ENCODE measurements around the gene GRIK5.

GRIK5 gene

DNA sequence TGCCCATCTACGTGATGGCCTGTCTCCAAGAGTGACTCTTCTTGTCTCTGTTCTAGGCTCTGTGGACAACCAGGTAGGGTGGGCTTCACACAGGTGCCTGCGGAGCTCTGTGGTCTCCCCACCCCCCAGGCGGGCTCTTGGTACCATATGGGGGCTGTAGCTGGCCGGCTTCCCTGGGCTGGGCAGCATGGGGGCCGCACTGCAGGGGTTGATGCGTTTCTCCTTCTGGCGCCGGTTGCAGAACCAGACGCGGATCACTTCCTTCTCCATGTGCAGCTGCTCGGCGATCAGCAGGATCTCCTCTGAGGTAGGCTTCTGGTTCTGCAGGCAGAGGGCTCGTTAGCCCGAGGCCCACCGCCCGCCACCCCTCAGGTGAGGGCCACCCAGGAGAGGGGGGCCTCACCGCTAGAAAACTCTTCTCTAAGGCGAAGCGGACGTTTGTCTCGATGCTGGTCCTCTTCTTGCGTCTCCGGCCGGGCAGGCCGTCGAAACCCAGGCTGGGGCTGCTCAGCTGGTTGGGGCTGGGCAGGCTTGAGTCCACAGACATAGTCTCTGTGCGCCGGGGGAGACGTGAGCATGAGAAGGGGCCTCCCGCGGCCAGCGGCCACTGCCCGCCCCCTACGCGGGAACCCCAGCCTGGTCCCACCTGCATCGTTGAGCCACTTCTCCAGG lies 25.3 kb upstream of the GRIK5 start:
- DNase-seq (ENCODE audit: low spot score): no peak

DNA sequence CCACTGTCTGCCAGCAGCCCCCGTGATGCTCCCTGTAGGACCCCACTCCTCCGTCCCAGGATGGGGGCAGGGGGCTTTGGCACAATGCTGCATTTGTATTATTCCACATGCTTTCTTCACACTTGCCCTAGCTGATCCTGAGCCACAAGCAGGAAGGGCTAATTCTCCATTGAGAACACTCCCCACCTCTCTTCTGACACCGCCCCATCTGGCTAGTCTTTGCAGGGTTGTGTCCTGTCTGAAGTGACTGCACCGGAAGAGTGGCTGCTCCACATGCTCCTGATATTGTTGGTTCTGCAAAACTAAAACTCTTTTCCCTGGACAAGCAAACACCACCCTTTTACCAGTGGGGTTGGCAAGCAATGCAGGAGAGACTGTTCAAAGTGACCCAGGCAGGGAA lies 23.9 kb upstream of the GRIK5 start:
- DNase-seq (ENCODE audit: low spot score): no peak

DNA sequence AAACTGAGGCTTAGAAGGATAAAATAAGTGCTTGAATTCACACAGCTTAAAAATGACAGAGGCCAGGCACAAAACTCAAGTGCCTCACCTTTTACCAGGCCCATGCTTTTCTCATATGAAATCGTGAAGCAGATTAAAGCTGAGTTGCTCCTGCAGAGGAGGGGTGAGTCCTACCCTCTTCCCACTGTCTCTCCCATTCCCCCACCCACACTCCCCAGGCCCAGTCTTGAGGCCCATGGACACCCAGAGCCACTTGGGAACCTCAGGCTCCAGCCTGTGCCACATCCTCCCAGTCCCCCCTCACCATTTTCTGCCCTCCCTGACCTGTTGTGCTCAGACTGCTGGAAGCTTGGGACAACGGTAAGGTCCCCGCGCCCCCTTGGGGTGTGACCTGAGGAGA lies 23.5 kb upstream of the GRIK5 start:
- no peak for DNase-seq (ENCODE audit: low spot score)

DNA sequence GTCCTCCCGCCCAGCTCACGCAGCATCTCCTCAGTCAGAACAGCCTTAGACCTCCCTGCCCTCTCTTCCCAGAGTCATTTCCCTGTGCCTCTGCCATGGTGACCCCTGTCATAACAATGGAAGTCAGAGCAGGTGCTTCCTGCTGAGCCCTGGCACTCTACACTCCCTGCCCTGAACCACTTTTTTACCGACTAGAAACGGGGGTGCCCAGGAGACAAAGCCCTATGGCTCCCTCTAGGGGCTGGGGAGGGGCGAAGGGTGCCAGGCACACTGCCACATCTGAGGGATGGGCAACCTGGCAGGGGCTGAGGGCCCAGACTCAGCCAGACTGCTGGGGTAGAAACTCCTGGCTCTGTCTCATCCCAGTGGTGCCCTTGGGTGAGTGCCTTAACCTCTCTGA lies 22.3 kb upstream of the GRIK5 start:
- DNase-seq (ENCODE audit: low spot score): peak; percentile 88

DNA sequence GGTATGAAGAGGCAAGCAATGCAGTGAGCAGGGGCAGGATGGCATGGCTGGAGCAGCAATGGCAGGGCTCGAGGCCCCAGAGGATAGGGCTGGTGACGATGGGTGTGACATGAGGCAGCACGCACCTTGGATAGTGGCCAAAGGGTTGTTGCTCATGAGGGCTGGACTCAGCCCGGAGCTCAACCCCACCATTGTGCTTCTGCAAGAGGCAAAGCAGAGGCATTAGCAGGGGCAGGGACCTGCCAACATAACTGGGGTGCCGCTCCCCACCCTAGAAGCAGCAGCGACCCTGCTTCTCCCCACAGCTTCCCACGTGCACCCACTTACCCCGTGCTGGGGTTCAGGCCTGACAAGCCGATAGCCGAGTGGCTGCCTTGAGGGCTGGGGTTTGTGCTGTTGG lies 21.7 kb upstream of the GRIK5 start:
- peak; percentile 55 for DNase-seq (ENCODE audit: low spot score)

DNA sequence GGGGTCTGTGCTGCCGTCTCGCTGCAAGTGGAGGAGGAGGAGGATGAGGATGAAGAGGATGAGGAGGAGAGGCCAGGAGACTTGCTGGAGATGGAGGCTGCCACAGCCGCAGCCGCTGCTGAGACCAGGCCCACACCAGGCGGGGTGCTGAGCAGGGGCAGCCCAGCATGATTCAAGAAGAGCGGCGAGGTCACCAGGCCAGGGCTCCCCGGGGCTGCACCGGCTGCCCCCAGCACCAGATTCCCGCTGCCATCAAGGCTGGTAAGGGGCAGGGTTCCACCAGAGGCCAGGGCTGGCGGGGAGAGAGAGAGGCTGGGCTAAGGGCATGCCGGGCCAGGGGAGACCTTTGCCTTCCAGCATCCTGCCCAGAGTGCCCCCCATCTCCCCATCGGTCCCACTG lies 21.3 kb upstream of the GRIK5 start:
- no peak for DNase-seq (ENCODE audit: low spot score)

DNA sequence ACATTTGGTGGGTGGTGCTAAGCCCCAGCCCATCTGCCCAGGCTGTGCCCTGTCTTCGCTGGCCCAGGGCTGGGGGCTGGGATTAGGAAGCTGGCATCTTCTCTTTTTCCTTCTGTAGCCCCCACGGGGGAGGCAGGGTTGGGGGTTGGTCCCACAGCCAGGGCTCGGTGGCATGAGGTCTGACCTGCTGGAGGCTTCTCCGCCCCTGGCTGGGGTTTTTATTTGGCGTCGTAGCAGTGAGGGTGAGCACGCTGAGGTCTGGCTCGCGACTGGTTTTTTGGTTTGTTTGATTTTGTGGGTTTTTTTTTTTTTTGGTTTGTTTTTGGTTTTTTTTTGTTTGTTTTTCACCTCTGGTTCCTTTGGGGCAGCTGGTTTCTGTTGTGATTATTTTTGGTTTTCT lies 20.7 kb upstream of the GRIK5 start:
- peak; percentile 74 for DNase-seq (ENCODE audit: low spot score)

DNA sequence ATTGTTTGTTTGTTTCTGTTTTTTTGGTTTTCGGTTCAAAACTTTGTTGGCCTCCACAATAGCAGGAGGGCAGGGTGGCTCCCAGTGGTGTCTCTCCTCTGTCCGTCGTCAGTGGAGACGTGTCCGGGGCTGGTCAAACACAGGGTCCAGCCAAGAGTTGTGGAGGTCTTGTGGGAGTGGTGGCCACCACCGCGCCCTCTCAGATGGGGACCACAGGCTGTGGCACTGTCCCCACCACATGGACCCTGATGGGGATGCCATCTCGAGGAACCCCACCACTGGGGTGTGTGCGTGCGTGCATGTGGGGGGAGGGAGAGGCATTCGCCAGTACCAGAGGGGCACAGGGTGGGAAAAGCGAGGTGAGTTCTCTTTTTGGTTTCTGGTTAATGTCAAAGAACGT lies 19.8 kb upstream of the GRIK5 start:
- no peak for DNase-seq (ENCODE audit: low spot score)

DNA sequence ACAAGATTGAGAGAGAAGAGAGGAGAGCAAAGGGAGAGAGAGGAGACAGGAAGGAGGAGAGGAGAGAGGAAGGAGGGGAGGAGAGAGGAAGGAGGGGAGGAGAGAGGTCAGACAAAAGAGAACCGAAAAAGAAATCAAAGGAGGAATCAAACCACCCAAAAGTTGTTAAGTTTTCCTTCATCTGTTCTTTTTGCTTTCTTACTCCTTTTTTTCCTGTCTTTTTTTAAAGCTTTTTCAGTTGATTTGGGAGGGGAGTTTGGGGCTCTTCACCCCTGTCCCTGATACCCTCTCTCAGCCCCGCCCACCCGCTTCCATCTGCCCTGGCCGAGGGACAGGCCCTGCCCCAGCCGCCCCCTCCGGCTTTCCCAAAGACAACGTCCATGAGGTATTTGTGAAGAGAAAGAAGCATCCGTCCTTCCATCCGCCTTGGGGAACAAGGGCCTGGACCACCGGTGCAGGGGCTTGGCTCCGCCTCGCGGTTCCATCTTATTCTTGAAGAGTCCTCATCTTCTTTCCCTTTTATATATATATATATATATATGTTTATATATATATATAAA lies 19.3 kb upstream of the GRIK5 start:
- no peak for DNase-seq (ENCODE audit: low spot score)

DNA sequence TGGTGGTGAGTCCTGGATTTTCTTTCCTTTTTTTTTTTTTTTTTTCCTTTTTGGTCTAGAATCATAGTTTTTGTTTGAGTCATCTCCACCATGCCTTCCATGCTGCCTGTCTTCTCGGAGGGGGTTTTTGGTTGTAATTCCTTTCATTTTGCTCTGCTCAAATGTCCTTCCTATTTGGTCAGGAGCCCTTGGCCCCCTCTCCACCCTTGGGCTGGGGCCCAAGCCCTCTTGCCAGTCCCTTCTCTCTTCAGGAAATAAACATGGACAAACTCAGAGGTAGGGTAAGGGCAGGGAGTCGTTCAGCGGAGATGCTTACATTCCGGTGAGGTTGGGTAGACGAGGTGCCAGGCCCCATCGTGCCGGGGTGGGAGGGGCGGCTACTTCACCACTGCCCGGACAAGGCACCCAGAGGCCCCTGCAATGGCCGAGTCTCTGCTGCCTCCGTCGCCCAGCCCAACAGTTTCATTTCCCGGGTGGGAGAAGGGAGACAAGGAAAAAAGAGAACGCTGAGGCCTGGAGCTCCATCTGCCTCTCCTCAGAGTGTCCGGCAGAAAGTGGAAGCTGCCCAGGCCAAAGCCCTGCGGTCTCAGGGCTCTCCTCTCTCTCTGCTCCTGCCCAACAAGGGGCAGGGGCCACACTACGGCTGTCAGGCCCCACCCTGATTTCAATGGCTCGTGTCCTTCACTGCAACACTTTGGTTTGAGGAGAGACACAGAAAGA lies 18.6 kb upstream of the GRIK5 start:
- no peak for DNase-seq (ENCODE audit: low spot score)

DNA sequence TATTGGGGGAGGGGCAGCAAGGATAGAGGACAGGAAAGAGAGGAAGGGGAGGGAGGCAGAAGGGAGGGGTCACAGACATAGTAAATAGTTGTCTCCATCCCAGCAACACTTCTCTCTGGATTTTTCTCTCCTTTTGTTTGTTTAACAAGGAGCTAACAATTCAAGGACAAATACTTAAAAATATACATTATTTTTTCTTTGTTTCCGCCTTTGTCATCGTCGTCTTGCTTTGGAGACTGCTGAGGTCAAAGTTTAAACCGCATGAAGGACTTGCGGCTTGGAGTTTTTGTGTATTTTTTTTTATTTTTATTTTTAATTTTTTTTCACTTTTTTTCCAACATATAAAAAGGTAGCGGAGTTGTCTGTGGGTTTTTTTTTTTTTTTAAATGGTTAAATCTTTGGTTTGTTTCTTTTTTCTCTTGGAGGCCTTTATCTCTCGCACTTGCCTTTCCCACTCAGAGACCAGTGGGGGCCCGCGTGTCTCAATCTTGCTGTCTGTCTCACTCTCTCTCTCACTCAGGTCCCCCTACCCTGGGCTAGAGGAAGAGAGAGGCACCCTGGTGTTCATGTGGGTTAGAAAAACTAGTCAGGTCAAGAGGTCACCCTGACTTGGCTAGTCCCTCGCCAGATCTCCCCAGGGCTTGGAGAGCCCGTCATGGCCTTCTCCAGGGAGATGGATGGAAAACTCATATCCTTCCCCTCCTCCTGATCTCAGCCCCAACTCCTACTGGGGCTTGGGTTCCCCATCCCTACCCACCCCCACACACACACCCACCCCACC lies 17.0 kb upstream of the GRIK5 start:
- no peak for DNase-seq (ENCODE audit: low spot score)

DNA sequence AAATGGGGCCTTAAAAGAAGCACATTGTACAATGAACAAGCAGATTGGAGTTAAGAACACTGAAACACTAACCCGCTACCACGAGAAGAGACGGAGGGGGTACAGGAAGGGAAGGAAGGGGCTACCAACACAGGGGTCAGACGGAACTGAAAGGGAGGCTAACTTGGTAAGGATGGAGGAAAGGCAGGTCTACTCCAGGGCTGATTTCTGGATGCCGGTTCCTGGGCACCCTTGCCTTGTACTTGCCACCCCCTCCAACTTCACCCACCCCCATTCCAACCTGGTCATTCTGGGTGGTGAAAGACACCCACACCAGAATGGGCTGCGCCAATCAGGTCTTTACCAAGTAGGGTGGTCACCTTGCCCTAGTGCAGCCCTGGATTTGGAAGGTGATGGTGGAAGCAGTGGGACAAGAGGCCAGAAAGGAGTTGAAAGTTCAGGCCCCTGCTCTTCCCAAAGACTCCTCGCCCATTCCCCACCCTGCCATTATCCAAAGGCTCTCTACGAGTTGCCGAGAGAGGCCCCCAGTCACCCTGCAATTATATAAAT lies 16.3 kb upstream of the GRIK5 start:
- DNase-seq (ENCODE audit: low spot score): no peak

DNA sequence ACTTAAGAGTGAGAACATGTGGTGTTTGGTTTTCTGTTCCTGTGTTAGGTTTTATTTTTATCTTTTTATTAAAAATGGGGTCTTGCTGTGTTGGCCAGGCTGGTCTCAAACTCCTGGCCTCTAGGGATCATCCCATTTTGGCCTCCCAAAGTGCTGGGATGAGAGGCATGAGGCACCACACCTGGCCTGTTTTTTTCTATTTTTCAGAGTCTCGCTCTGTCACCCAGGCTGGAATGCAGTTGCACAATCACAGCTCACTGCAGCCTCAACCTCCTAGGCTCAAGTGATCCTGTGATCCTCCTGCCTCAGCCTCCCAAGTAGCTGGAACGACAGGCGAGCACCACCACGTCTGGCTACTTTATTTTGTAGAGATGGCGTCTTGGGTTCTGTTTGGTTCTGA lies 13.5 kb upstream of the GRIK5 start:
- no peak for DNase-seq (ENCODE audit: low spot score)

DNA sequence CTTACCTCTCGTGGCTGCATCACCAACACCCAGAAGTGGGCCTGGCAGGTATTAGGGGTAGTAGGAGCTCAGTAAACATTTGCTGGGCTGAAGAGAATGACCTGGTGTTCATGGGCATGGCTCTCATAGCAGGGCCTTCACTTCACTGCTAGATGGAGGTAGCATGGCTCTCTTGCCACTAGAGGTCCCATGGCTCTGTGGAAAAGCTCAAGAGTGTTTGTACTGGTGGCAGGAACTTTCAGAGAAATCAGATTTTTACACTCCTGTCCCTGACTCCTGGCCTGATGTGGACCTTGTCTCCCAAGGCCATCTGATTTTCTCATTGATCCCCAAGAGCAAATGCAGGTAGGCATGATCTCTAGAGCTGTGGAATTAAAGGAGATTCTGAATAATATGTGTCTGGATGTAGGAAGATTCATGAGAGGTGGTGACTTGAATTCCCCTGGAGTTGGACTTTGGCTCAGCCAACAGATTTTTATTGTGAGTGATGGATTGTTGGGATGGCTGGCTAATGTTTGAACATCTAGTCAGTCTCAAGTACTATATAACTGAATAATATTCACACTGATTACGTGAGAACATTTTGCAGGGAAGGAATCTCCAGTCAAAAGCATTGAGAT lies 11.7 kb upstream of the GRIK5 start:
- DNase-seq (ENCODE audit: low spot score): peak; percentile 56

DNA sequence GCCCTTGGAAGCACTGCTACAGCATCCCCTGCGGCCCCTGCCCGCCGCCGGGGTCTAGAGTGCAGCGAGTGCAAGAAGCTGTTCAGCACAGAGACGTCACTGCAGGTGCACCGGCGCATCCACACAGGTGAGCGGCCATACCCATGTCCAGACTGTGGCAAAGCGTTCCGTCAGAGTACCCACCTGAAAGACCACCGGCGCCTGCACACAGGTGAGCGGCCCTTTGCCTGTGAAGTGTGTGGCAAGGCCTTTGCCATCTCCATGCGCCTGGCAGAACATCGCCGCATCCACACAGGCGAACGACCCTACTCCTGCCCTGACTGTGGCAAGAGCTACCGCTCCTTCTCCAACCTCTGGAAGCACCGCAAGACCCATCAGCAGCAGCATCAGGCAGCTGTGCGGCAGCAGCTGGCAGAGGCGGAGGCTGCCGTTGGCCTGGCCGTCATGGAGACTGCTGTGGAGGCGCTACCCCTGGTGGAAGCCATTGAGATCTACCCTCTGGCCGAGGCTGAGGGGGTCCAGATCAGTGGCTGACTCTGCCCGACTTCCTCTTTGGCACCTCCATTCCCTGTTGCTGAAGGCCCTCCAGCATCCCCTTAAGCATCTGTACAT lies 10.9 kb upstream of the GRIK5 start:
- no peak for DNase-seq (ENCODE audit: low spot score)

DNA sequence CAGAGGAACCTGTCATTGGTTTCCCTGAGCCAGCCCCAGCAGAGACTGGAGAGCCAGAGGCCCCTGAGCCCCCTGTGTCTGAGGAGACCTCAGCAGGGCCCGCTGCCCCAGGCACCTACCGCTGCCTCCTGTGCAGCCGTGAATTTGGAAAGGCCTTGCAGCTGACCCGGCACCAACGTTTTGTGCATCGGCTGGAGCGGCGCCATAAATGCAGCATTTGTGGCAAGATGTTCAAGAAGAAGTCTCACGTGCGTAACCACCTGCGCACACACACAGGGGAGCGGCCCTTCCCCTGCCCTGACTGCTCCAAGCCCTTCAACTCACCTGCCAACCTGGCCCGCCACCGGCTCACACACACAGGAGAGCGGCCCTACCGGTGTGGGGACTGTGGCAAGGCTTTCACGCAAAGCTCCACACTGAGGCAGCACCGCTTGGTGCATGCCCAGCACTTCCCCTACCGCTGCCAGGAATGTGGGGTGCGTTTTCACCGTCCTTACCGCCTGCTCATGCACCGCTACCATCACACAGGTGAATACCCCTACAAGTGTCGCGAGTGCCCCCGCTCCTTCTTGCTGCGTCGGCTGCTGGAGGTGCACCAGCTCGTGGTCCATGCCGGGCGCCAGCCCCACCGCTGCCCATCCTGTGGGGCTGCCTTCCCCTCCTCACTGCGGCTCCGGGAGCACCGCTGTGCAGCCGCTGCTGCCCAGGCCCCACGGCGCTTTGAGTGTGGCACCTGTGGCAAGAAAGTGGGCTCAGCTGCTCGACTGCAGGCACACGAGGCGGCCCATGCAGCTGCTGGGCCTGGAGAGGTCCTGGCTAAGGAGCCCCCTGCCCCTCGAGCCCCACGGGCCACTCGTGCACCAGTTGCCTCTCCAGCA lies 10.1 kb upstream of the GRIK5 start:
- no peak for DNase-seq (ENCODE audit: low spot score)

DNA sequence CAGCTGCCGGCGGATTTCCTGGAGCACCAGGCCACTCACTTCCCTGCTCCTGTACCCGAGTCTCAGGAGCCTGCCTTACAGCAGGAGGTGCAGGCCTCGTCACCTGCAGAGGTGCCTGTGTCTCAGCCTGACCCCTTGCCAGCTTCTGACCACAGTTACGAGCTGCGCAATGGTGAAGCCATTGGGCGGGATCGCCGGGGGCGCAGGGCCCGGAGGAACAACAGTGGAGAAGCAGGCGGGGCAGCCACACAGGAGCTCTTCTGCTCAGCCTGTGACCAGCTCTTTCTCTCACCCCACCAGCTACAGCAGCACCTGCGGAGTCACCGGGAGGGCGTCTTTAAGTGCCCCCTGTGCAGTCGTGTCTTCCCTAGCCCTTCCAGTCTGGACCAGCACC lies 9.3 kb upstream of the GRIK5 start:
- no peak for DNase-seq (ENCODE audit: low spot score)

DNA sequence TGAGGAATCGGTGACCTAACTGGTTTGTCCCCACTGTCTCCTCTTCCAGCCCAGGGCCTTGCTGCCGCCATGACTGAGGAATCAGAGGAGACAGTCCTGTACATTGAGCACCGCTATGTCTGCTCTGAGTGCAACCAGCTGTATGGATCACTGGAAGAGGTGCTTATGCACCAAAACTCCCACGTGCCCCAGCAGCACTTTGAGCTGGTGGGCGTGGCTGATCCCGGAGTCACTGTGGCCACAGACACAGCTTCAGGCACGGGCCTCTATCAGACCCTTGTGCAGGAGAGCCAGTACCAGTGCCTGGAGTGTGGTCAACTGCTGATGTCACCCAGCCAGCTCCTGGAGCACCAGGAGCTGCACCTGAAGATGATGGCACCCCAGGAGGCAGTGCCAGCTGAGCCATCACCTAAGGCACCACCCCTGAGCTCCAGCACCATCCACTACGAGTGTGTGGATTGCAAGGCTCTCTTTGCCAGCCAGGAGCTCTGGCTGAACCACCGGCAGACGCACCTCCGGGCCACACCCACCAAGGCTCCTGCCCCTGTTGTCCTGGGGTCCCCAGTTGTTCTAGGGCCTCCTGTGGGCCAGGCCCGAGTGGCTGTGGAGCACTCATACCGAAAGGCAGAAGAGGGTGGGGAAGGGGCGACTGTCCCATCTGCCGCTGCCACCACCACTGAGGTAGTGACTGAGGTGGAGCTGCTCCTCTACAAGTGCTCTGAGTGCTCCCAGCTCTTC lies 8.7 kb upstream of the GRIK5 start:
- no peak for DNase-seq (ENCODE audit: low spot score)

DNA sequence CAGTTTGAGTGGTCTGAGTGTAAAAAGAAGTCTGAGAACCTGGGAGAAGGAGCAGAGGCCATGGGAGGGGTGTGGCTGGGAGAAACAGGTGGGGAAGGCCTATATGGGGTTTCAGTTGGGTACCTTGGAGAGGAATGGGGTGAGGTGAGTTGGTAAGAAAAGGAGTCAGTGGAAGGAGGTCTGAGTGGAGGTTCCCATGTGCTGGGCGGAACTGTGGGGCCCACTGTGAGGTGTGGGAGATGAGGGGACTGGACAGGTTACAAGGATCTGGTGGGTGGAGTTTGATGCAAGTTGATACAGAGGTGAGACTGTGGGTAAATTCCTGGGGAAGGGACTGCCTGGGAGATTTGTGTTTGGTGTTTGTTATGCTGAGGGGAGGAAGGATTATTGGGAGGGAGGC lies 8.1 kb upstream of the GRIK5 start:
- DNase-seq (ENCODE audit: low spot score): no peak

DNA sequence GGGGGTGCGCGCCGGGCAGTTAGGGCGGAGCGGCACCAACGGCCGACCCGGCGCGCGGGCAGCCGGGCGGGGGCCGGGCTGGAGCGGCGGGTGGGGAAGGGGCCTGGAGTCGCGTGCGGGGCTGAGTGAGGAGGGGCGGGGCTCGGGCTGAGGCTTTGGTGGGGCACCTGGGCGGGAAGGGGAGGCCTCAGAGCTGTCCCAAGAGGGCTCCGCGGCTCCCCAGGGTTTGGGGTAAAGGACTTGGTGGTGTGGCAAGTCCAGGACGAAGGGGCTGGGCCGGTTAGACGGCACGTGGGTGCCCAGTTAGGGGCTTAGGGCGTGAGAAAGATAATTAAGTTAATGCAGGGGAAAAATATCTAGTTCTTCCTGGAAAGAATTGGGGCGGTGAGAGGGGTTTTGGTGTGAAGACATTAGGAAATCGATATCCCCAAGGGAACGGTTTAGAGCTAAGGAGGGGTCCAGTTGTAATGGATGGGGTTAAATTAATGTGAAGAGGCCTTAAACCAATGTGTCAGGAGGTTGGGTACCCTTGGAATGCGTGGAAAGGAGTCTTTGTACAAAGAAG lies 6.5 kb upstream of the GRIK5 start:
- no peak for DNase-seq (ENCODE audit: low spot score)

Data from D341Med (cell line).